IPS-18a (cell line): ENCODE data around the gene DPM2.

ENCODE experiments used
- H3K27ac ChIP-seq: one replicate; pipeline ENCODE4 v1.5.1; 2013; ENCODE audit warnings: low read length
- H3K27me3 ChIP-seq: one replicate; pipeline ENCODE4 v1.6.1; 2013; ENCODE audit warnings: mild to moderate bottlenecking, low read length; ENCODE audit not compliant: control insufficient read depth, insufficient read depth
- H3K36me3 ChIP-seq: one replicate; pipeline ENCODE4 v1.6.1; 2013; ENCODE audit warnings: low read depth, low read length; ENCODE audit not compliant: control insufficient read depth
- H3K4me1 ChIP-seq: one replicate; pipeline ENCODE4 v1.6.1; 2013; ENCODE audit warnings: low read depth, low read length; ENCODE audit not compliant: control insufficient read depth
- H3K4me3 ChIP-seq: one replicate; pipeline ENCODE4 v1.5.1; 2013; ENCODE audit warnings: low read length
- H3K9ac ChIP-seq: one replicate; pipeline ENCODE4 v1.6.1; 2013; ENCODE audit warnings: mild to moderate bottlenecking, low read length, moderate library complexity
- H3K9me3 ChIP-seq: one replicate; pipeline ENCODE4 v1.6.1; 2013; ENCODE audit warnings: low read depth, low read length; ENCODE audit not compliant: control insufficient read depth

DPM2 gene

DNA sequence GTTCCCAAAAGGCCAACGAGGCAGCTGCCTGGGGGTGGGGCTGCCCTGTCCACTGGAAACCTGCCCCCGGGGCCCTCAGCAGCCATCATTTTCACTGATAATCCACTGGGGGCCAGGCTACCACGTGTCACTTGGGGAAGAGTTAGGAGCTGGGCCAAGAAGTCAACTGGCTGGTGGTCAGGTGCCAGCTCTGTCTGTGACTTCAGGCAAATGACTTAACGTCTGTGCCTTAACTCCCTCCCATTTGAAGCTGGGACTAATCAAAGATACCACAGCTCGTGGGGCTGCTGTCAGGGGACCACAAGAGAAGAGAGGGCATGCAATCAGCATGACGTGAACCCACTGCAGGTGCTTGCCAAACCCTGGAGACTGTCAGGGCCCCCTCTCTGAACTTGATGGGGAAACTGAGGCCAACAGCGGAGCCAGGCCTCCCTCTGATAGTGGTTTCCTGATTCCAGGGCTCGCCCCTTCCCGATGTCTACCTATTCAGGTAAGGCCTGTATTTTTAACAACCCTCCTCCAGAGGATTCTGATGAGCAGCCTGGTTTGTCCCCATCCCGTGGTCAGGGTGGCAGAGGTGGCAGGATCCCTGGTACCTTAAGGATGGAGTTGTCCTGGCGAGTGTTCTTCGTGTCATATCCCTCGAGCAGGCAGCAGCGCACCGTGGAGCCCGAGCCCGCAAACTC lies 12.3 kb upstream of the DPM2 start:
- no peaks in the 10 kb centered on the region for H3K4me1 ChIP-seq
- H3K27me3 ChIP-seq = no peaks in the 10 kb centered on the region
- H3K9ac ChIP-seq = no peak overlapping the region
- H3K36me3 ChIP-seq = peaks cover 3% of the 10 kb centered on the region
- no peak overlapping the region for H3K27ac ChIP-seq
- H3K9me3 ChIP-seq = no peaks in the 10 kb centered on the region
- no peak overlapping the region for H3K4me3 ChIP-seq

GRCh38 chr9:127947841-127948710 lies 10.4 kb upstream of the DPM2 start:
- Histone ChIP-seq H3K9ac (no peak overlapping the region), H3K27ac (no peak overlapping the region), H3K36me3 (peaks cover 5% of the 10 kb centered on the region), H3K9me3 (no peaks in the 10 kb centered on the region), H3K27me3 (no peaks in the 10 kb centered on the region), H3K4me1 (no peaks in the 10 kb centered on the region), H3K4me3 (no peak overlapping the region)

- H3K9me3 ChIP-seq = no peaks in the 10 kb centered on the region
- H3K4me3 ChIP-seq = no peak overlapping the region
- no peaks in the 10 kb centered on the region for H3K27me3 ChIP-seq
- no peak overlapping the region for H3K27ac ChIP-seq
- H3K9ac ChIP-seq = no peak overlapping the region
- peaks cover 9% of the 10 kb centered on the region for H3K36me3 ChIP-seq
- H3K4me1 ChIP-seq = no peaks in the 10 kb centered on the region
Measured at GRCh38 chr9:127946728-127947127, 9.1 kb upstream of the DPM2 start.

GRCh38 chr9:127945942-127946341 lies 8.3 kb upstream of the DPM2 start:
- H3K4me3 ChIP-seq = no peak overlapping the region
- H3K9me3 ChIP-seq = no peaks in the 10 kb centered on the region
- H3K4me1 ChIP-seq = no peaks in the 10 kb centered on the region
- no peaks in the 10 kb centered on the region for H3K27me3 ChIP-seq
- no peak overlapping the region for H3K27ac ChIP-seq
- no peak overlapping the region for H3K9ac ChIP-seq
- peaks cover 11% of the 10 kb centered on the region for H3K36me3 ChIP-seq

- no peak overlapping the region for H3K4me3 ChIP-seq
- no peaks in the 10 kb centered on the region for H3K9me3 ChIP-seq
- no peaks in the 10 kb centered on the region for H3K27me3 ChIP-seq
- H3K9ac ChIP-seq = no peak overlapping the region
- peaks cover 12% of the 10 kb centered on the region for H3K36me3 ChIP-seq
- no peaks in the 10 kb centered on the region for H3K4me1 ChIP-seq
- no peak overlapping the region for H3K27ac ChIP-seq
Measured at GRCh38 chr9:127945338-127945737, 7.7 kb upstream of the DPM2 start.

- H3K27me3 ChIP-seq = no peaks in the 10 kb centered on the region
- H3K9me3 ChIP-seq = no peaks in the 10 kb centered on the region
- no peak overlapping the region for H3K27ac ChIP-seq
- no peaks in the 10 kb centered on the region for H3K4me1 ChIP-seq
- peaks cover 12% of the 10 kb centered on the region for H3K36me3 ChIP-seq
- H3K9ac ChIP-seq = no peak overlapping the region
- H3K4me3 ChIP-seq = no peak overlapping the region
Measured at GRCh38 chr9:127944586-127945218, 7.0 kb upstream of the DPM2 start.

- no peak overlapping the region for H3K4me3 ChIP-seq
- no peak overlapping the region for H3K27ac ChIP-seq
- no peaks in the 10 kb centered on the region for H3K27me3 ChIP-seq
- H3K9ac ChIP-seq = no peak overlapping the region
- peaks cover 12% of the 10 kb centered on the region for H3K36me3 ChIP-seq
- H3K4me1 ChIP-seq = no peaks in the 10 kb centered on the region
- no peaks in the 10 kb centered on the region for H3K9me3 ChIP-seq
Measured at GRCh38 chr9:127943731-127944144, 6.1 kb upstream of the DPM2 start.

DNA sequence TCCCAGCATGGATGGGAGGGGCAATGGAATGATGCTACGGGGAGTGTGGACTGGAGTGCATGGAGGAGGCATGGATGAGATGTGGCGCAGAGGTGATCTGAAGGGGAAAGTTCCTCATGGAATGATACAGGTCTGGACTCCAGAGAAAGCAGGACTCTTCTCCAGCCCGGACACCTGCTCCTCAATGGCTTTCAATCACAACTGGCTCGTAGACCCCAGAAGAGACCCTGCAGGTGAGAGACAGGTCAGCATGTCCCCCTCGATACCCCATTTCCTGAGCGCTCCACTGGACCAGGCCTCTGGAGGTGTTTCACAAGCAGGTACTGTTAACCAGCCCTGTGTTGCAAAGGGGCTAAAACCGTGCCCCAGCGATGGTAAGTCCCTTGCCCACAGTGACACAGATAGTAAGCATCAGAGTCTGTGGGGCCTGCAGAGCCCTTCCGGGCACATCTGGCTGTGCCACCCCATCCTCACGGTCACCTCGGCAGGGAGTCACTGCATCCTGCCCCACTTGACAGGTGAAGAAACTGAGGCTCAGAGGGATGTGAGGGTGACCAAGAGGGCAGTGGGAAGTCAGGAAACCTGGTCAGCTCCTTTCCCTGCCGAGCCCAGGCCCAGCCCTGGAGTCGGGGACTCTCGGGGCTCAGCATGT lies 5.5 kb upstream of the DPM2 start:
- Histone ChIP-seq H3K4me3 (no peak overlapping the region), H3K4me1 (no peaks in the 10 kb centered on the region), H3K27me3 (no peaks in the 10 kb centered on the region), H3K9me3 (no peaks in the 10 kb centered on the region), H3K27ac (no peak overlapping the region), H3K9ac (no peak overlapping the region), H3K36me3 (peaks cover 12% of the 10 kb centered on the region)

DNA sequence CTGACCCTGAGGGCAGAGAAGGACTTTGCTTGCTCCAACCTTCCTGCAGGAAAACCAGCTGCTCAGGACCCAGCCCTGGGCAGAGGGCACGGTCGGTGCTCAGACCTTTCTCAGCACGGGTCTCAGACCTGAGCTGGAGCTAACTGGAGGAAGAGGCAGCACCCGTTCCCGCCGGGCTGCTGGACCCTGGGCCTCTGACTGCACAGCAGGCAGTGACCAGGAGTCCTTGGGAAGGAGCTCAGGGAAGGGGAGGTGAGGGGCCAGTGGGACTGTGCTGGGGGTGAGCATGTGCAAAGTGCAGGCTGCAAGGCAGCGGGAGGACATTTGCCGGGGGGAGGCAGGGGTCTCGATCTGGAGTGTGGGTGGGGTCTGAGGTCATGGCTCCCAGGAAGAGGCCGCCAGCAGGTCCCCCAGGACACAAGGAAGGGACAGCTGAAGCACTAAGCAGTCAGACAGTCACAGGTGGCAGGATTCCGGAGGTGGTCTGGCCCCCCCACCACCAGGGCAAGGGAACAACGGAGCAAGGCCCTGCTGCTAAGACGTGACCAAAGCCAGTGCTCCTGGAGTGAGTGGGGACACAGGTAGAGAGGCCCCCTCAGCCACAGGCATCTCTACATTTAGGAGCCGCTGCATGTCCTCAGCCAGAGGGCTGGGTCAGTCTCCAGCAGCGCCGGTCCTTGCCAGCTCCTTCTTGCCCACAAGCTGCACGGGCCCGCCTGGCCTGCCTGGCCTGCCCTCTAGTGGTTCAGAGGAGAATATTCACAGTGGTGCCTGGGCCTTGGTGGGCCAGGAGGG lies 4.8 kb upstream of the DPM2 start:
- H3K9me3 ChIP-seq = no peaks in the 10 kb centered on the region
- no peak overlapping the region for H3K27ac ChIP-seq
- no peak overlapping the region for H3K4me3 ChIP-seq
- H3K36me3 ChIP-seq = peaks cover 12% of the 10 kb centered on the region
- H3K4me1 ChIP-seq = no peaks in the 10 kb centered on the region
- no peak overlapping the region for H3K9ac ChIP-seq
- no peaks in the 10 kb centered on the region for H3K27me3 ChIP-seq

DNA sequence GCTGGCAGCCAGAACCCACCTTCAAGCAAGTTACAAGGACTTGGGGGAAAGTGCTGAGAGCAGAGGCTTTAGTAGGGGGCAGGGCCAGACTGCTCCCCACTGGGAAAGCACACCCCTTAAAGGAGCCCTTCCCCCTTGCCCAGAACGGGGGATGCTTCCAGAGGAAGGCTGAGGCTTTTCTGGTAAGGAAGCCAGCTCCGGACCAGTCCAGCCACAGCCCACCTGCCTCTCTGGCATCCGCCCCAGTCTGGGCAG lies 4.2 kb upstream of the DPM2 start:
- H3K36me3 ChIP-seq = peaks cover 12% of the 10 kb centered on the region
- no peaks in the 10 kb centered on the region for H3K27me3 ChIP-seq
- H3K9ac ChIP-seq = no peak overlapping the region
- no peaks in the 10 kb centered on the region for H3K4me1 ChIP-seq
- H3K9me3 ChIP-seq = no peaks in the 10 kb centered on the region
- H3K4me3 ChIP-seq = no peak overlapping the region
- H3K27ac ChIP-seq = no peak overlapping the region
